Measurements from ENCODE around the gene MAVS.
"Not testable (repeated sequence)": the region's sequence is repeated elsewhere in the genome, so short reads cannot be mapped to it uniquely, and the experiment has no call there.

The MAVS gene

GRCh38 chr20:3889489-3890397 lies 43.1 kb downstream of the MAVS start:
- DNase-seq, result peak; percentile 62

- DNase-seq, result no peak
These were observed 43.7 kb downstream of the MAVS start for GRCh38 chr20:3890398-3890751.

- no peak for DNase-seq
These were observed 44.6 kb downstream of the MAVS start for GRCh38 chr20:3890999-3891929.

GRCh38 chr20:3894796-3895195 lies 48.2 kb downstream of the MAVS start:
- DNase-seq, result no peak

GRCh38 chr20:3896302-3896701 lies 49.7 kb downstream of the MAVS start:
- no peak for DNase-seq

- no peak for DNase-seq
These were observed 50.4 kb downstream of the MAVS start for GRCh38 chr20:3896853-3897583.

- not testable (repeated sequence) for DNase-seq
These were observed 51.5 kb downstream of the MAVS start for GRCh38 chr20:3898181-3898580.

- DNase-seq, result no peak
These were observed 52.0 kb downstream of the MAVS start for GRCh38 chr20:3898639-3899038.

GRCh38 chr20:3900187-3900604 lies 53.6 kb downstream of the MAVS start:
- no peak for DNase-seq

- DNase-seq, result no peak
These were observed 54.5 kb downstream of the MAVS start for GRCh38 chr20:3901028-3901705.

GRCh38 chr20:3901706-3902440 lies 55.2 kb downstream of the MAVS start:
- DNase-seq, result no peak

- no peak for DNase-seq
These were observed 55.8 kb downstream of the MAVS start for GRCh38 chr20:3902446-3902845.

- DNase-seq, result no peak
These were observed 57.6 kb downstream of the MAVS start for GRCh38 chr20:3904224-3904623.

GRCh38 chr20:3904857-3905256 lies 58.2 kb downstream of the MAVS start:
- no peak for DNase-seq

- DNase-seq, result not testable (repeated sequence)
These were observed 60.4 kb downstream of the MAVS start for GRCh38 chr20:3906744-3907721.

GRCh38 chr20:3908667-3909066 lies 62.0 kb downstream of the MAVS start:
- no peak for DNase-seq

- no peak for DNase-seq
These were observed 63.3 kb downstream of the MAVS start for GRCh38 chr20:3909952-3910366.

- no peak for DNase-seq
These were observed 64.2 kb downstream of the MAVS start for GRCh38 chr20:3910853-3911252.

GRCh38 chr20:3911956-3912355 lies 65.3 kb downstream of the MAVS start:
- no peak for DNase-seq

GRCh38 chr20:3914446-3914845 lies 67.8 kb downstream of the MAVS start:
- no peak for DNase-seq

Measured in right forelimb (tissue), 1 donor.